ENCODE results near the gene MTHFSD.

MTHFSD gene

GRCh38 chr16:86503830-86504229 lies 51.2 kb downstream of the MTHFSD start:
- DNase-seq (ENCODE audit: low read depth in 4 of 4, low spot score in 1 of 4), result no peak

DNA sequence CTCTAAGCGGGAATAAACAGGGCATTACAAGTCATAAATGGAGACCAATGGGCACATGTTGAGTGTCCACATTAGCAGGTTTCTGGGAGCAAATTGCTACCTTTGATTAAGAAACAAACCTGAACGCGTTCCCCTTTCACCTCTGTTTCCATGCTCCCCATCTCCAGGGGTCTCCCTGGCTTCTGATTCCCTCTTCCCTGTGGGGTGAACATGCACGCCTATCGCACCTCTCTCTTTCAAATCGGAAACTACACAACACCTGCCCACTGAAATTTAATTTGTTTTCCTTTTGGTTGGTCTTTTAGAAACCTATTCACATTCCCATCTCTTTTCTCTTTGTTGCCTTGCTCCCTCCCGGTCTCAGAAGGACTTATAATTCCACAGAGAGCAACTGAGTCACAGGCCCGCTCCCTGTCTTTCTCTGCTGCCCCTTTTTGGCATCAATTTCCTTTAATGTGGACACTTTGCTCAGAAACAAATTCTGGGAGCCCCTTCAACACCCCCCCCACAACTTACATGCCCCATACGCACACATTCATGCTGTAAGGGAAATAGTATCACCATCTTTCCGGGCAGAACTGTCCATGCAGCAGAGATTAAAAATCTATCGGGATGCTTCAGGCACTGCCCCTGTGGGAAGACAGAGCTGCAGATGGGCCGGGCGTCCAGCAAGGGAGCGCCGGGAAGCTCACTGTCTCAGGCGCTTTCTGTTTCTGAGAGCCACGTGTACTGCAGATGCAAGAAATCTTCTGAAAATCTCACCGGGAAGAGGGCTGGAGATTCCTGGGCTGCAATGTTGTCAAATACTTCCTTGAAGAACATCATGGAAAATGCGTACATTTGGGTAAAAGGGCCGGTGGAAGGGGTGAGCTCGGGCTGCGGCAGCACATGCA lies 51.9 kb downstream of the MTHFSD start:
- no peak for DNase-seq (ENCODE audit: low read depth in 4 of 4, low spot score in 1 of 4)

DNA sequence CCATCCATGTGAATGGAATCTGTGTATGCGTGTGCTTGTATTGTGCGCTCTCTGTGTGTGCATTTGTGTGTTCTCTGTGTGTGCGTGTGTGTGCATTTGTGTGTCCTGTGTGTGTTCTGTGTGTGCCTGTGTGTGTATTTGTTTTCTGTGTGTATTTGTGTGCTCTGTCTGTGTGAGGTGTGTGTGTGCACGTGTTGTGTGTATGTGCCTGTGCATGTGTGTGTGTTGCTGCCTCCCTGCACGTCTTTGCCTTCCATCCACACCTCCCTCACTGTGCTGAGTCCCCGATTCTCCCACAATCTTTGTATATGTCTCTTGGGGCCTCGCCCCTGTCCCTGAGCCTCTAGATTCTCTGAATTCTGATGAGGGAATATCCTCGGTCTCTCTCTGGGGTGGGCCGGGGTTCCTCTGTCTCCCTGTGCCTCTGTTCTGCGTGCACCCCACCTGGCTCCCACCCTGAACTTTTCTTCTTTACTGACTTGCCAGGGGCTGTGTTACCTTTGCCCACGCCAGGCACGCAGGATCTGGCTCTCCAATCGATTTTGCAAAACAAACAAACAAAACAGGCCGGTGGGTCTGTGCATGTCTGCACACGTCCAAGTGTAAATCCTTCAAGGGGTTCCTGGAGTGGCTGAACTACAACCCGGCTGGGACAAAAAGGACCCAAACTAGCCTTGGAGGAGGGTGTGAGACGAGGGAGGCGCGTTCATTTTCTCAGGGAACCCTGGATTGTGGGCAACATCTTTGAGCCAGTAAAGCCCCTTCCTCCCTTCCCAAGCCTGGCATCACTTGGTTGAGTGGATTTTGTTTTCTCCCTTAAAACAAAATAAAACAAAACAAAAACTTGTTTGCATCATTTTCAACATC lies 52.8 kb downstream of the MTHFSD start:
- no peak for DNase-seq (ENCODE audit: low read depth in 4 of 4, low spot score in 1 of 4)

GRCh38 chr16:86500708-86501510 lies 54.1 kb downstream of the MTHFSD start:
- no peak for DNase-seq (ENCODE audit: low read depth in 4 of 4, low spot score in 1 of 4)

DNA sequence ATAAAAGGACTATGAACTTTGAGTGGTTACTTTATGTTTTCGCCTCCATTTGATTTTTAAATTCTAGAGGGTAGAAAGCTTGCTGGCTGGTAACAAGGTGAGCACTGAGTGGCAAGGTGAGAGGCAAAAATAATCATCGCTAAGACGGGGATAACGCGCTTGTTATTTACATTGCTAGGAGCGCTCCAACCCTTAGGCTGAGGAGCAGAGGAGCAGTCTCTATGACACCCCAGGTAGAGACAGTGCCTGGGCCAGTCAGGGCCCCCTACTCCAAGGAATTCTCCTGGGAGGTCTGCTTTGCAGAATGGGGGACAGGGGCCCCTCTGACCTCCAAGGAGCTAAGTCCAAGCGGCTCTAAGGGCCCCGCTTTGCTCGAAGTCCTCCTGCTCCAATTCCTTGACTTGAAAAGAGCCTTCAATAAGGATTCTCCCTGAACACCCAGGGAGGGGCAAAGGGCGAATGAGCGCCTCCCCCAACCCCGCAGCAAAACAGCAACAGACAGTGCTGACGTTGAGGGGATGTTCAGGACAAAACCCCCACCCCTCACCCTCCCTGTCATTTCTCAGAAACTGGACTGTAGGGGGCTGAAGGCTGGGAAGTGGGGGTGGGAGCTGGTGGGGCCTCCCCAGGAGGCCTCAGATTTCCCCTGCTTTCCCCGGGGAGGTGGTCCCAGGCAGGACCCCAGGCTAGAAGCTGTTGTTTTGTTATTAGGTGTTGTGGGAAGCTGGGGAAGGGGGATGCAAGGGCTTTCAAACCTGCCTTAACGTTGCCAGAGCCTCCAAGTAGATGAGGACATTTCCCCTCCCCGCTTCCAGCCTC lies 54.9 kb downstream of the MTHFSD start:
- no peak for DNase-seq (ENCODE audit: low read depth in 4 of 4, low spot score in 1 of 4)

GRCh38 chr16:86499440-86499786 lies 55.6 kb downstream of the MTHFSD start:
- DNase-seq (ENCODE audit: low read depth in 4 of 4, low spot score in 1 of 4), result no peak

DNA sequence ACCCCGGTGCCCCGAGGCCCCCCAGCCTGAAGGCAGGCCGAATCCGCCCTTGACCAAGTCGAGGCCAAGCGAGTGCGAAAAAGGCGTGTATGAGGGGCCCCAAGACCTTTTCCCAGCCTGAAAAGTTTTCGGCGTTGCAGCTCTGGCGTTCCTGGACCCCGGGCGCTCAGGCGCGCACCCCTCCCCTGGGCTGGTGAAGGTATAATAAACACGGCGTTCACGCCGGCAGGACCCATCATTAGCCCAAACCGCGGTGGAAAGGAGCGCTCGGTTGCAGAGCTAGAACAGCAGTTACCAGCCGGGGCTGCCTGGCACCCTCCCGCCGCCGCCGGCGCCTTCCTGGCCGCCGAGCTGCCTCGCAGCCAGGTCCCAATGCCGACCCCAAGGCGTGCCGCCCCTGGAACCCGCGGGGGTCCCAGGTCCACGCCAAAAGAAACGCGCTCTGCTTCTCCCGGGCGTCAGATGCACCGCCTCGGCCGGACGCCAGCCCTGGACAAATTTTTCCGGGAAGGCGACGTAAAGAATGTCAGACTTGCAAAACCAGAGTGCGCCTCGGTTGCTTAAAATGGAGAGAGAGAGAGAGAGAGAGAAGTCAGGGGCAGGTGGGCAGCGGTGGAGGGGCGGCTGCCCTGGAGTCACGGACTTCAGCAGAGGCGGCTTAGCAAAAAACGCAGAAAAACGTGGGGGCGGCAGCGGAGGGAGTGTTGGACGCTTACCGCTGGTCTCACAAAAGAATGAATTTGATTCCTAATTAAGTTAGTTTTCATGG lies 56.2 kb downstream of the MTHFSD start:
- DNase-seq (ENCODE audit: low read depth in 4 of 4, low spot score in 1 of 4), result no peak

DNA sequence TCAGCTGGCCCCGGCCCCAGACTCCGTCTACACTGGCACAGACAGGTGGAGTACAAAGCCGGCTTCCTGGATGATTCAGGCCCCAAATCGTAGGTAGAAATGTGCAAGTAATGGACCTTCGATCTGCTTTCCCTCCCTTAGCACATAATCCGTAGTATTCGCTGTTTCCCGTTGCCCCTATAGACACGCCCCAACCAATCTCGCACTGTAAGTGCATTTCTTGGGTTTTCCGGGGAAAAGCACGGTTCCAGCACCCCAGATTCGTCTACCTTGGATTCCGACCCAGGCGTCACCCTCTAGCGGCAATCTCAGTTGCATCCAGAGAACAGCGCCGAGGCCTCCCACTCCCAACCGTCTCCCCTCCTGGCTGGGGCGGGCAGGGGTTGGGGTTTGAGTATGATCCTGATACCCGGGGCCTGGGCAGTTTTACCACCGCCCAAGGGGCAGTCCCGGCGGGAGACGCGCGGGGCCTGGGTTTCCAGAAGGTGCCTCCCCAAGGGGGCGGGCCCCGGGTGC lies 56.8 kb downstream of the MTHFSD start:
- no peak for DNase-seq (ENCODE audit: low read depth in 4 of 4, low spot score in 1 of 4)

- DNase-seq (ENCODE audit: low read depth in 4 of 4, low spot score in 1 of 4), result no peak
Observed at GRCh38 chr16:86497551-86498021, 57.4 kb downstream of the MTHFSD start.

- DNase-seq (ENCODE audit: low read depth in 4 of 4, low spot score in 1 of 4), result no peak
Observed at GRCh38 chr16:86496929-86497461, 58.0 kb downstream of the MTHFSD start.

GRCh38 chr16:86496262-86496928 lies 58.6 kb downstream of the MTHFSD start:
- DNase-seq (ENCODE audit: low read depth in 4 of 4, low spot score in 1 of 4), result no peak

DNA sequence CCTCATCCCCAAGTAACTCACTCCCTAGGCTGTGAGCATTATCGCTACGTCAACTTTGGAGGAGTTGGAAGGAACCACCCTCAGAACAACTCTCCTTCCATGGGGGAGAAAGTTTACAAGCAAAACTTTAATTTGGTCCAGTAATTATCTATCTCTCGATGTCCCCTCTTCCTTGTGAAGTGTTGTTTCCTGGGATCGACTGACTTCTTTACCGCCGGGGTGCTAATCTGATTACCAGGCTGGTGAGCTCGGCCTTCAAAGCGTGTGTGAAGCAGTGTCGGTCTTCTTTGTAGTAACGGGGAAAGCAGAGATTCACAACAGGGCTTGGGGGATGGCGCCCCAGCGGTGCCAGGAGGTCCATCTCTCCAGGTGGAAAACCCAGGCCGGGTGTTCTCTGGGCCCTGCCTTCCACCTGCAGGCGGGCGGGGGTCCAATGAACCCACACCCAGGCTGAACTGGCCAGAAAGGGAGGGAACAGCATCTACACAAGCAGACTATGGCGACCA lies 59.2 kb downstream of the MTHFSD start:
- no peak for DNase-seq (ENCODE audit: low read depth in 4 of 4, low spot score in 1 of 4)

DNA sequence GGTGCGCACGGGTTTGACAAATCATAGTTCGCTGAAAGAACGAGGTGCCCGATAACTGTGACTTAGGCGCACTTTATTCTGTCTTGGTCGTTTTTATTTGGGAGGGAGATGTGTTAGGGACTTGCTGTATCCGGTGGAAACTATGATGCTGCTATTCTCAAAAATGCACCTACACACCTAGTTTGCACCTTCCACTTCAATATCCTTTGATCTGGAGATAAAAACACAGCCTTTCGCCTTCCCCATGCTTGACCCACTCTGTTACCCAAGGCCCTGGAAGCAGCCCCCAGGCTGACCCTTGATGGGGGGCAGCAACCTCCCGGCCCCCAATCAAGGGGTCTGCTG lies 59.7 kb downstream of the MTHFSD start:
- DNase-seq (ENCODE audit: low read depth in 4 of 4, low spot score in 1 of 4), result no peak

GRCh38 chr16:86494565-86495356 lies 60.3 kb downstream of the MTHFSD start:
- no peak for DNase-seq (ENCODE audit: low read depth in 4 of 4, low spot score in 1 of 4)

DNA sequence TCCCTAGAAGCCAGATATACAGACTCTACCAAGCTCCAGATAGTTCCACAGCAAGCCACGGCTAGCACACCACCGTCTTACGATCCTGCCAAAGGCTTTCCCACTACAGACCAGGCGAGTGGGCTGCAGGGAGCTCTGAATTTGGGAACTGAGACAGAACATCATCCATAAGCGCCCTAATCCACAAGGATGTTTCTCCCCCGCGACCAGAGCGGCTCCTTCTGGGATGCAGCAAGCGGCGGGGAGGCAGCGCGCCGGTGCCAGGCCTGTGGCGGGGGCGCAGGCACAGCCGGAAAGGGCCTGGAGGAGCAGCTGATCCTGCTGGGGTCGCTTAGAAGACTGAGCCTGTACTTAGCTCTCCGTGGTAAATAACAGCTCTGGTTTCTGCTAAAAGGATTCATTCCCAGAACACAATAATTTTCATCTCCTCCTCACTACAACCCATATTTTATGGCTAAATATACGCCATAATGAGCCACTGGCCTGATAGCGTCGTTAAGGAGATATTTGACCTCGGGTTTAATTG lies 60.9 kb downstream of the MTHFSD start:
- DNase-seq (ENCODE audit: low read depth in 4 of 4, low spot score in 1 of 4), result no peak

- no peak for DNase-seq (ENCODE audit: low read depth in 4 of 4, low spot score in 1 of 4)
Observed at GRCh38 chr16:86492961-86493629, 61.9 kb downstream of the MTHFSD start.

Measured in stimulated activated CD4-positive, alpha-beta T cell treated with anti-CD3 and anti-CD28 coated beads, Interleukin-1b, Interleukin-23, amount 100 ng/mL, for 24 hours (primary cell).